DND-41 (cell line): Measurements from ENCODE around the gene CASQ2.
"Not testable (repeated sequence)": the region's sequence is repeated elsewhere in the genome, so short reads cannot be mapped to it uniquely, and the experiment has no call there.

Experiments
- ATAC-seq: fragments of 200-7000 bp; cut with Tn5 transposase; 3 replicates; pipeline ENCODE4 v1.9.1; 2021; ENCODE audit warnings: low read depth; ENCODE audit not compliant: insufficient read depth
- DNase-seq: peaks from one replicate; pipeline ENCODE4 v3.0.0-alpha.2; 2020
- H2AFZ ChIP-seq: 2 replicates; pipeline ENCODE4 v1.6.0; 2012; ENCODE audit warnings: low read depth, low read length
- H3K27ac ChIP-seq: 2 replicates; pipeline ENCODE4 v1.5.1; 2012; ENCODE audit warnings: low read length, inconsistent platforms
- H3K27me3 ChIP-seq: fragments of 200-600 bp; sonication (generic); 2 replicates; pipeline ENCODE4 v1.6.0; 2012; ENCODE audit warnings: low read length, mild to moderate bottlenecking, inconsistent platforms; ENCODE audit not compliant: insufficient read depth, poor library complexity
- H3K36me3 ChIP-seq: 2 replicates; pipeline ENCODE4 v1.5.1; 2012; ENCODE audit warnings: low read length, inconsistent platforms; ENCODE audit not compliant: insufficient read depth
- H3K4me1 ChIP-seq: 2 replicates; pipeline ENCODE4 v1.5.1; 2012; ENCODE audit warnings: mild to moderate bottlenecking, low read length; ENCODE audit not compliant: insufficient read depth
- H3K4me2 ChIP-seq: 2 replicates; pipeline ENCODE4 v1.6.0; 2012; ENCODE audit warnings: mild to moderate bottlenecking, moderate library complexity, low read length, inconsistent platforms; ENCODE audit not compliant: insufficient read depth
- H3K4me3 ChIP-seq, 2 experiments: fragments of 200-600 bp in 1 of 2; shearing (Covaris generic) in 1 of 2; 2 replicates each; pipeline ENCODE4 v1.5.1; 2012 to 2016; ENCODE audit warnings: inconsistent platforms in 2 of 2, low read length in 2 of 2, mild to moderate bottlenecking in 2 of 2, low read depth in 1 of 2, moderate library complexity in 1 of 2
- H3K79me2 ChIP-seq: 2 replicates; pipeline ENCODE4 v1.6.0; 2012; ENCODE audit warnings: low read length, inconsistent platforms; ENCODE audit not compliant: insufficient read depth
- H3K9ac ChIP-seq: 2 replicates; pipeline ENCODE4 v1.6.0; 2012; ENCODE audit warnings: low read depth, mild to moderate bottlenecking, inconsistent platforms, low read length, moderate library complexity
- H3K9me3 ChIP-seq: 2 replicates; pipeline ENCODE4 v1.5.1; 2012; ENCODE audit warnings: low read length, moderate library complexity, mild to moderate bottlenecking, inconsistent platforms; ENCODE audit not compliant: insufficient read depth, severe bottlenecking
- H4K20me1 ChIP-seq: 2 replicates; pipeline ENCODE4 v1.6.0; 2012; ENCODE audit warnings: low read length; ENCODE audit not compliant: insufficient read depth
- EZH2 ChIP-seq: IDR thresholded peaks from 3 replicates; pipeline ENCODE4 v1.6.1; 2012; ENCODE audit warnings: borderline replicate concordance, low read depth, mild to moderate bottlenecking, moderate library complexity, low read length, inconsistent platforms; ENCODE audit not compliant: severe bottlenecking
- TF ChIP-seq, protein P1 (sequence below): IDR thresholded peaks from 2 replicates; pipeline ENCODE4 v1.5.1; 2012; ENCODE audit warnings: borderline replicate concordance, low read length, moderate library complexity, mild to moderate bottlenecking; ENCODE audit not compliant: poor library complexity, severe bottlenecking; ENCODE audit errors: extremely low read depth

CASQ2 gene

DNA sequence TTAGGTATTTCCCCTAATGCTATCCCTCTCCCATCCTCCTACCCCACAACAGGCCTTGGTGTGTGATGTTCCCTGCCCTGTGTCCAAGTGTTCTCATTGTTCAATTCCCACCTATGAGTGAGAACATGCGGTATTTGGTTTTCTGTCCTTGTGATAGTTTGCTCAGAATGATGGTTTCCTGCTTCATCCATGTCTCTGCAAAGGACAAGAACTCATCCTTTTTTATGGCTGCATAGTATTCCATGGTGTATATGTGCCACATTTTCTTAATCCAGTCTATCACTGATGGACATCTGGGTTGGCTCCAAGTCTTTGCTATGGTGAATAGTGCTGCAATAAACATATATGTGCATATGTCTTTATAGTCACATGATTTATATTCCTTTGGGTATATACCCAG, 10.6 kb upstream of the CASQ2 start:
- H3K9ac ChIP-seq, H3K27me3 ChIP-seq: not testable (repeated sequence)

GRCh38 chr1:115771847-115772457, 3.4 kb upstream of the CASQ2 start:
- peak; percentile 90 for ATAC-seq
- peaks cover 6% of the 10 kb centered on the region for H3K27me3 ChIP-seq
- H3K27ac ChIP-seq: no peak overlapping the region
- H4K20me1 ChIP-seq: no peaks in the 10 kb centered on the region
- 0 out of 2 replicates have a peak, but pooled peaks cover 2% of the 10 kb centered on the region for H3K4me1 ChIP-seq
- no peaks in the 10 kb centered on the region for H3K36me3 ChIP-seq
- no peak for TF ChIP-seq EZH2
- TF ChIP-seq, protein P1, sequence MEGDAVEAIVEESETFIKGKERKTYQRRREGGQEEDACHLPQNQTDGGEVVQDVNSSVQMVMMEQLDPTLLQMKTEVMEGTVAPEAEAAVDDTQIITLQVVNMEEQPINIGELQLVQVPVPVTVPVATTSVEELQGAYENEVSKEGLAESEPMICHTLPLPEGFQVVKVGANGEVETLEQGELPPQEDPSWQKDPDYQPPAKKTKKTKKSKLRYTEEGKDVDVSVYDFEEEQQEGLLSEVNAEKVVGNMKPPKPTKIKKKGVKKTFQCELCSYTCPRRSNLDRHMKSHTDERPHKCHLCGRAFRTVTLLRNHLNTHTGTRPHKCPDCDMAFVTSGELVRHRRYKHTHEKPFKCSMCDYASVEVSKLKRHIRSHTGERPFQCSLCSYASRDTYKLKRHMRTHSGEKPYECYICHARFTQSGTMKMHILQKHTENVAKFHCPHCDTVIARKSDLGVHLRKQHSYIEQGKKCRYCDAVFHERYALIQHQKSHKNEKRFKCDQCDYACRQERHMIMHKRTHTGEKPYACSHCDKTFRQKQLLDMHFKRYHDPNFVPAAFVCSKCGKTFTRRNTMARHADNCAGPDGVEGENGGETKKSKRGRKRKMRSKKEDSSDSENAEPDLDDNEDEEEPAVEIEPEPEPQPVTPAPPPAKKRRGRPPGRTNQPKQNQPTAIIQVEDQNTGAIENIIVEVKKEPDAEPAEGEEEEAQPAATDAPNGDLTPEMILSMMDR: peak; percentile 83
- no peak overlapping the region for H3K4me3 ChIP-seq
- H3K9ac ChIP-seq: no peak overlapping the region
- H3K79me2 ChIP-seq: no peaks in the 10 kb centered on the region
- H2AFZ ChIP-seq: no peak overlapping the region
- DNase-seq: peak; percentile 48
- H3K9me3 ChIP-seq: no peaks in the 10 kb centered on the region
- H3K4me2 ChIP-seq: no peak overlapping the region

More for the DNA sequence above, 10.6 kb upstream of the CASQ2 start:
- H3K9me3 ChIP-seq, H4K20me1 ChIP-seq, H3K27ac ChIP-seq, H3K79me2 ChIP-seq, H3K36me3 ChIP-seq, DNase-seq, H2AFZ ChIP-seq, H3K4me2 ChIP-seq, H3K4me1 ChIP-seq, H3K4me3 ChIP-seq, ATAC-seq: not testable (repeated sequence)

DNA sequence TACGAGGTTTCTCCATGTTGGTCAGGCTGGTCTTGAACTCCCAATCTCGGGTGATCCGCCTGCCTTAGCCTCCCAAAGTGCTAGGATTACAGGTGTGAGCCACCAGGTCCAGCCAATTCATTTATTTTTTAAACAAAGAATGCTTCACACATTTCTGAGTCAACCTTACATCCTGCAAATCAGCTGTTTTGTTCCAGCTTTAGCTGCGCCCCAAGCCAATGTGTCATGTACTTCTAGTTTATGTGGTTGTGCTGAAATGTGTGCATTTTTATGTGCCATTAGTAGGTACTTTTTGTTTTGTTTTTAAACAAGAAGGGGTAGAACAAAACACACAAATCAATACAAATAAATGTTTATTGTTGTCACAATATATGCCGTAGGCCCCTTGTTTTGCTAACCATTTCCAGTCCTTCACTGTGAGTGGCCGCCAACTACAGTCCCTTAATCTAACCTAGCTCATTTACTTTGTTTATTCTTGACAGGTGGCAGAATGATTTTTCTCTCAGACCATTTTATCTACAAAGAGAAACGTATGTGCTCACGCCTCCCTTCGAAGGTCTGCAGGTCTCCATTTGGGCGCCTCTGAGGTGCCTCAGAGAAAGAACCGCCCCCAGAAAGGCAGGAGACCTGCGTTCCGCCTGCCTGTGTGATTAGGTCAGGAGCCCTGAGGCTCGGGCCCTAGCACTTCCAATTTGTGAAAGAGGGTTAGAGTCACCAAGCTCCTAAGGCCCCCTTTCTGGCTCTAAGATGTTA, 2.8 kb upstream of the CASQ2 start:
- Histone ChIP-seq H3K9ac (no peak overlapping the region), H3K27ac (no peak overlapping the region), H3K36me3 (no peaks in the 10 kb centered on the region), H4K20me1 (no peaks in the 10 kb centered on the region), H3K27me3 (peaks cover 6% of the 10 kb centered on the region), H3K4me2 (no peak overlapping the region), H2AFZ (no peak overlapping the region), H3K4me1 (0 out of 2 replicates have a peak, but pooled peaks cover 2% of the 10 kb centered on the region), H3K4me3 (no peak overlapping the region), H3K79me2 (no peaks in the 10 kb centered on the region), H3K9me3 (no peaks in the 10 kb centered on the region)
- ATAC-seq (no peak), DNase-seq (no peak)
- TF ChIP-seq, protein P1: no peak
- no peak for TF ChIP-seq EZH2

DNA sequence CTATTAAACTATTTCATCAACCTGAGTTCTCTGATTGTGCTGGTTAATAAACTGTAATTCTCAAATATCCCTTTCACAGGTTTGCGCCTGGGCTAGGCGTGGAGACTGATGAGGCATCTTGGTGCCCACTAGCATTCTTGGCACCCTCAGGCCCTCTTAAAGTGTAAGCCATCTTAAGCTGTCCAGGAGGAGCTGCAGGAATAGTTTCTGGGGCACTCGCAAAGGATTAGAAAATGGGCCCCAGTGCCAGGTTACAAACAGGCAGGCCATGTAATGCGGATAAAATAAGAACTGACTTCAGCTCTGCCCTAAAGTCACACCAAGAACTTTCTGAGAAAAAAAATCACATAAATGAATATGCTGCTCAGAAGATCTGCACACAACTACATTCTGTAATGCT, 1.1 kb downstream of the CASQ2 start:
- Histone ChIP-seq H4K20me1 (no peaks in the 10 kb centered on the region), H3K27ac (no peak overlapping the region), H3K9me3 (no peaks in the 10 kb centered on the region), H3K9ac (no peak overlapping the region), H3K79me2 (no peaks in the 10 kb centered on the region), H3K4me1 (0 out of 2 replicates have a peak, but pooled peaks cover 2% of the 10 kb centered on the region), H3K27me3 (no peaks in the 10 kb centered on the region), H3K36me3 (no peaks in the 10 kb centered on the region), H3K4me3 (no peak overlapping the region), H3K4me2 (no peak overlapping the region), H2AFZ (no peak overlapping the region)
- ATAC-seq (no peak), DNase-seq (no peak)
- TF ChIP-seq EZH2: no peak
- TF ChIP-seq, protein P1: no peak
